CD14-positive monocyte (primary cell): ENCODE results near the gene FAM72B. TPM values are rescaled to one million over a fixed set of nuclear protein-coding genes. Genes with fewer than 3 reads are reported as not detected.
"Not testable (repeated sequence)": the region's sequence is repeated elsewhere in the genome, so short reads cannot be mapped to it uniquely, and the experiment has no call there.

Experiments
- DNase-seq, 3 donors: peaks; one replicate each; pipeline ENCODE4 v3.0.0-alpha.2; 2011 to 2022
- H2AFZ ChIP-seq: 2 replicates; pipeline ENCODE4 v1.6.0; 2012; ENCODE audit warnings: mild to moderate bottlenecking, low read depth, low read length, inconsistent platforms; ENCODE audit not compliant: insufficient read depth, poor library complexity, severe bottlenecking
- H3K27ac ChIP-seq, 2 donors: 1 replicate in 1 of 2; 2 replicates in 1 of 2; pipeline ENCODE4 v1.5.1; 2012 to 2013; ENCODE audit warnings: low read length in 2 of 2, control low read depth in 1 of 2, inconsistent platforms in 1 of 2, low read depth in 1 of 2, mild to moderate bottlenecking in 1 of 2
- H3K27me3 ChIP-seq, 2 donors: one replicate each; pipeline versions ENCODE4 v1.6.0 to v1.6.1; 2011 to 2013; ENCODE audit warnings: low read length in 2 of 2; ENCODE audit not compliant: control insufficient read depth in 2 of 2, insufficient read depth in 2 of 2
- H3K36me3 ChIP-seq, 2 donors: replicated peaks in 1 of 2; 1 replicate in 1 of 2; 2 replicates in 1 of 2; pipeline versions ENCODE4 v1.5.1 to v1.6.1; 2012 to 2013; ENCODE audit warnings: low read length in 2 of 2, control low read depth in 1 of 2, inconsistent platforms in 1 of 2, mild to moderate bottlenecking in 1 of 2; ENCODE audit not compliant: insufficient read depth in 2 of 2, control insufficient read depth in 1 of 2
- H3K4me1 ChIP-seq, 2 donors: 1 replicate in 1 of 2; 2 replicates in 1 of 2; pipeline versions ENCODE4 v1.5.1 to v1.6.1; 2012 to 2013; ENCODE audit warnings: low read length in 2 of 2, control low read depth in 1 of 2, inconsistent platforms in 1 of 2, mild to moderate bottlenecking in 1 of 2, moderate library complexity in 1 of 2; ENCODE audit not compliant: insufficient read depth in 2 of 2, control insufficient read depth in 1 of 2
- H3K4me2 ChIP-seq: replicated peaks from 2 replicates; pipeline ENCODE3; 2012; ENCODE audit warnings: low read length, moderate library complexity, mild to moderate bottlenecking; ENCODE audit not compliant: poor library complexity, severe bottlenecking; ENCODE audit errors: extremely low read depth
- H3K4me3 ChIP-seq, 3 experiments: fragments of 200-600 bp in 1 of 3; sonication (generic) in 1 of 3; replicated peaks in 1 of 3; 1 replicate in 2 of 3; 2 replicates in 1 of 3; pipeline ENCODE4 v1.5.1; 2011 to 2013; ENCODE audit warnings: low read length in 3 of 3, mild to moderate bottlenecking in 3 of 3, control low read depth in 2 of 3, low read depth in 2 of 3, inconsistent platforms in 1 of 3, moderate library complexity in 1 of 3
- H3K79me2 ChIP-seq: 2 replicates; pipeline ENCODE4 v1.6.0; 2012; ENCODE audit warnings: mild to moderate bottlenecking, control low read depth, inconsistent platforms, low read length, moderate library complexity; ENCODE audit not compliant: insufficient read depth
- H3K9ac ChIP-seq: 2 replicates; pipeline ENCODE4 v1.6.0; 2017; ENCODE audit warnings: low read length, mild to moderate bottlenecking; ENCODE audit not compliant: insufficient read depth, poor library complexity, severe bottlenecking
- H3K9me3 ChIP-seq, 2 donors: replicated peaks in 1 of 2; 1 replicate in 1 of 2; 2 replicates in 1 of 2; pipeline versions ENCODE4 v1.5.1 to v1.6.1; 2012 to 2013; ENCODE audit warnings: low read length in 2 of 2, control low read depth in 1 of 2; ENCODE audit not compliant: control insufficient read depth in 1 of 2, insufficient read depth in 1 of 2
- H4K20me1 ChIP-seq: 2 replicates; pipeline ENCODE4 v1.6.0; 2012; ENCODE audit warnings: mild to moderate bottlenecking, low read length, control low read depth, moderate library complexity; ENCODE audit not compliant: insufficient read depth
- H3K27ac Mint-ChIP-seq, 7 donors: one replicate each; pipeline ENCODE4 v1.8.0; 2020; ENCODE audit warnings: mild to moderate bottlenecking in 7 of 7, mixed read lengths in 7 of 7, moderate library complexity in 6 of 7, inconsistent platforms in 2 of 7
- H3K27me3 Mint-ChIP-seq, 3 donors: one replicate each; pipeline ENCODE4 v1.8.0; 2021 to 2022; ENCODE audit warnings: low read depth in 3 of 3, mild to moderate bottlenecking in 3 of 3, mixed read lengths in 3 of 3, moderate library complexity in 3 of 3, inconsistent platforms in 1 of 3
- H3K36me3 Mint-ChIP-seq, 2 donors: one replicate each; pipeline ENCODE4 v1.8.0; 2020; ENCODE audit warnings: mixed read lengths in 2 of 2, inconsistent platforms in 1 of 2, mild to moderate bottlenecking in 1 of 2
- H3K4me1 Mint-ChIP-seq: one replicate; pipeline ENCODE4 v1.8.0; 2020; ENCODE audit warnings: mild to moderate bottlenecking, mixed read lengths
- H3K4me3 Mint-ChIP-seq, 2 donors: one replicate each; pipeline ENCODE4 v1.8.0; 2020; ENCODE audit warnings: mild to moderate bottlenecking in 2 of 2, mixed read lengths in 2 of 2, moderate library complexity in 1 of 2
- H3K9me3 Mint-ChIP-seq, 7 donors: one replicate each; pipeline ENCODE4 v1.8.0; 2020 to 2022; ENCODE audit warnings: mixed read lengths in 7 of 7, mild to moderate bottlenecking in 6 of 7, moderate library complexity in 6 of 7, inconsistent platforms in 2 of 7
- WGBS: methylation state at CpG from one replicate; pipeline ENCODE4 v1.1.5; 2013; ENCODE audit warnings: missing lambda C conversion rate; ENCODE audit not compliant: insufficient coverage; 5-methylcytosine and 5-hydroxymethylcytosine counted together
- intact Hi-C, 2 donors: fragments of 100-400 bp; cut with micrococcal nuclease; formaldehyde crosslinking; loops; one replicate each; pipeline versions ENCODE4 v1.15.0 to v1.15.1; 2023
- polyA plus RNA-seq, 3 donors: library from polyadenylated mRNA; depleted of rRNA in 1 of 3; unstranded in 2 of 3; stranded (reverse) in 1 of 3; fragments of 300-500 nt in 2 of 3; fragments of >200 nt in 1 of 3; fragmentation: Illumina TruSeq in 2 of 3; gene quantifications; 1 replicate in 2 of 3; 2 replicates in 1 of 3; pipeline ENCODE4 v1.2.3, GENCODE V29; 2012 to 2021

Gene FAM72B
- polyA plus RNA-seq, 3 donors: 0.66 to 2.7 (median 0.73) TPM

DNA sequence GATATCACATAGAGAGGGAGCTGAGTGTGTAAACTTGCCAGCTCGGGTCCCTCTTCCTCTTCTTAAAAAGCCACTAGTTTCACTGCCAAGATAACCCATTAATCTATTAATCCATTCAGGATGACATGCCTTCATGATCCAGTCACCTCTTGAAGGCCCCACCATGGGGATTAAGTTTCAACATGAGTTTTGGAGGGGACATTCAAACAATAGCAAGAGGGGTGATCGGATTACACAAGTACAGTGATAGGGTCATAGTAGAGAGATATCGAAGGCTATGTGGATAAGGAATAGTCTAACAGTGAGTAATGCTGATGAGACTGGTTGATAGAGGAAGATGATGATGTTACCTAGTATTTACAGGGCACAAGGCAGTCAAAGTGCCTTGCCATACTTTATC lies 18.8 kb upstream of the FAM72B start:
- H3K27ac ChIP-seq, H3K27me3 ChIP-seq, H3K27ac Mint-ChIP-seq, H3K36me3 Mint-ChIP-seq, H3K4me3 ChIP-seq, H3K9me3 ChIP-seq, H3K4me3 Mint-ChIP-seq, H3K9me3 Mint-ChIP-seq, H3K4me2 ChIP-seq, H4K20me1 ChIP-seq, H3K9ac ChIP-seq, H2AFZ ChIP-seq, DNase-seq, H3K36me3 ChIP-seq, H3K27me3 Mint-ChIP-seq, intact Hi-C loops, H3K4me1 ChIP-seq: not testable (repeated sequence)
- WGBS: no CpG with 5 or more reads among the region's 3 CpGs
- H3K79me2 ChIP-seq: peaks cover 12% of the 10 kb centered on the region
- peaks cover 11% of the 10 kb centered on the region for H3K4me1 Mint-ChIP-seq

DNA sequence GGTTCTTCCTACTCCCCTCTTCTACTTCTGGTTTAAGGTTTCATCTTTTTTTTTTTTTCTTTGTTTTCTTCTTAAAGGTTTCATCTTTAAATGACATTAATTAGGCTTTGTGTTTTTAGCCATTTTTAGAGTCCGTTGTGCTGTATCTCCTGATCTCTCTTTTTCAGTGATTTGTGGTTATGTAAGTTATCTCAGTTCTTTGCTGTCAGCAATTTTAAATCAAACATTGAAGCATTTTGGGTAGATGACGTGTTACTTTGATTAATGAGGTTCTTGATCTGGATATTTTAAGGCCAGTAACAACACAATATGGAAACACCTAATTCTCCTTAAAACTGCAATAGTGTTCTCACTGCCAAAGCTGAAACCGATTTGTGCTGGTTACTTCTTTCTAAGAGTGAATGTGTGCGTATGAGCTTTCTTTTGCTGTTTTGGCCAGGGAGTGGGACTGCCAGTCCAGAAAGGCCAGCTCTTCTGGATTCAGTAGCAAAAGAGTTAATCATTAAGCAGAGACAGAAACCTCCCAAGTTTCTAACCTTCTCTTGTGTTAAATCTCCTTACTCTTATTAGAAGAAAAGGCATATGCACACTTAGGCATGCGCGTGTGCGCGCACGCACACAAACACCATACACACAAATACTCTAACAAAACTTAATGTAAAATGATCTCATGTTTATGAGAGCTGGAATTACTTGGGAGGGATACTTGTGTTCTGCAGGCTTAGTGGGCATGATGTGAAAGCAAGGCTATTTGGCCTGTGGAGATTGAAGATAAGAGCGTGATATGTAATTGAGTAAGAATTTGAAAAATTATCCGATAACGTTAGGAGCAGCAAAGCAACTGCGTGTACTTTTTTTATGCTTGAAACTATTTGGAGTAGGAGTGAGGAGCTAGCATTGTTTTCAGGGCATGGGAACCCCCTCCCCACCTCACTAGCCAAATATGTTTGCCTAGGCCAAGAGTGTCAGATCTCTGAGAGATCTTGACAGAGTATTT lies 17.1 kb upstream of the FAM72B start:
- H3K4me3 ChIP-seq, H3K4me1 ChIP-seq, intact Hi-C loops, H3K9me3 ChIP-seq, H3K27ac ChIP-seq, H3K27ac Mint-ChIP-seq, H3K27me3 ChIP-seq, H3K4me3 Mint-ChIP-seq, H3K27me3 Mint-ChIP-seq, H4K20me1 ChIP-seq, H3K4me2 ChIP-seq, H3K36me3 Mint-ChIP-seq, H2AFZ ChIP-seq, H3K36me3 ChIP-seq, H3K9me3 Mint-ChIP-seq, H3K9ac ChIP-seq, DNase-seq: not testable (repeated sequence)
- WGBS: no CpG with 5 or more reads among the region's 13 CpGs
- H3K4me1 Mint-ChIP-seq: peaks cover 11% of the 10 kb centered on the region
- peaks cover 14% of the 10 kb centered on the region for H3K79me2 ChIP-seq

DNA sequence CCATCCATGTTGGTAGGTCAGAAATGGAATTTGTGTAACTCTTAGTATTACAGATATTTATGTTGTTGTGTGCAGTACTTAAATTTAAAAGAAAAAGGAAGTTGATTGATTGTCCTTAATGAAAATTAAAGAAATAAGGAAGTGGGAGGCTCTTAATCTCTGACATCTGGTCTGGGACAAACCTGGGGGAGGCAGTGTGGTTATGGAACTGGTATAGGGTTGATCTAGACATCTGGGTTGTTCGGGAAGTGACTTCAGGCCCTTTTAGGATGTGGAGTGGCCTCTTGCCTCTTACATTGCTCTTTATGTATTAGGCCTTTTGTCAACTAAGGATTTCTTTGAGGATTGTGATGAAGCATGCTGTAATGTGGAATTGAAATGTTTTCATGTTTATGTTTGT lies 16.1 kb upstream of the FAM72B start:
- DNase-seq: not testable (repeated sequence)
- peaks cover 11% of the 10 kb centered on the region for H3K4me1 Mint-ChIP-seq

DNA sequence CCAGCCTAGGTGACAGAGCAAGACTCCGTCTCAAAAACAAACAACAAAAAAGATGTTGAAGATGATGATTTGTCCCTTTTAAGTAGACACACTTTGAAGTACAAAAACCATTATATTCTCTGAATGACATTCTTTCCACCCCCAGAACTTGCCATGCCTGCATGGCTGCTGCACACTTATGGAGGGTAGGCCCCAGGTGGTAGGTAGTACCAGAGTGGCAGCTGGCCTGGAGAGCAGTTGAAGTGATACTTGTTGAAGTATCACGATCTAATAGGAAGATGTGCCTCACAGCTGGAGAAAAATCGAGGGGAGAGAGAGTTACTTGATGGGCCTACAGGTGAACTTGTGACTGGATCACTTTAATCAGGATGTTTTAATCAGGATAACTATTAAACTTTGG lies 15.6 kb upstream of the FAM72B start:
- H3K27me3 ChIP-seq, H2AFZ ChIP-seq, H3K27me3 Mint-ChIP-seq, H3K36me3 ChIP-seq, H3K9me3 ChIP-seq, H4K20me1 ChIP-seq, H3K4me2 ChIP-seq, intact Hi-C loops, H3K4me3 ChIP-seq, H3K9me3 Mint-ChIP-seq, H3K4me1 ChIP-seq, DNase-seq, H3K27ac Mint-ChIP-seq, H3K4me3 Mint-ChIP-seq, H3K36me3 Mint-ChIP-seq, H3K27ac ChIP-seq, H3K9ac ChIP-seq: not testable (repeated sequence)
- no CpG with 5 or more reads among the region's 3 CpGs for WGBS
- peaks cover 16% of the 10 kb centered on the region for H3K79me2 ChIP-seq
- peaks cover 11% of the 10 kb centered on the region for H3K4me1 Mint-ChIP-seq

More for the DNA sequence above, 16.1 kb upstream of the FAM72B start:
- no CpG with 5 or more reads among the region's 1 CpG for WGBS
- H3K4me1 ChIP-seq, H2AFZ ChIP-seq, H4K20me1 ChIP-seq, H3K4me3 ChIP-seq, H3K27me3 ChIP-seq, intact Hi-C loops, H3K9me3 ChIP-seq, H3K4me2 ChIP-seq, H3K27me3 Mint-ChIP-seq, H3K36me3 ChIP-seq, H3K27ac ChIP-seq, H3K27ac Mint-ChIP-seq, H3K9me3 Mint-ChIP-seq, H3K9ac ChIP-seq, H3K4me3 Mint-ChIP-seq, H3K36me3 Mint-ChIP-seq: not testable (repeated sequence)
- H3K79me2 ChIP-seq: peaks cover 16% of the 10 kb centered on the region
